Tibial nerve (tissue), 4 donors: ENCODE measurements around the gene CRLF2. TPM values are rescaled to one million over a fixed set of nuclear protein-coding genes. Genes with fewer than 3 reads are reported as not detected.

Experiments
- DNase-seq, 2 donors: peaks; one replicate each; pipeline ENCODE4 v3.0.0-alpha.2; 2019; ENCODE audit warnings: low spot score in 2 of 2
- H3K27ac ChIP-seq, 4 donors: fragments of 200-600 bp; sonication (generic) in 3 of 4; one replicate each; pipeline ENCODE4 v1.5.1; 2017 to 2019; ENCODE audit warnings: mild to moderate bottlenecking in 1 of 4
- H3K27me3 ChIP-seq, 2 donors: fragments of 200-600 bp; sonication (generic) in 1 of 2; one replicate each; pipeline versions ENCODE4 v1.5.1 to v1.6.0; 2017 to 2019
- H3K36me3 ChIP-seq, 3 donors: fragments of 200-600 bp; sonication (generic); one replicate each; pipeline ENCODE4 v1.5.1; 2018 to 2019
- H3K4me1 ChIP-seq, 4 donors: fragments of 200-600 bp; sonication (generic) in 3 of 4; one replicate each; pipeline ENCODE4 v1.5.1; 2017 to 2019
- H3K4me3 ChIP-seq, 4 donors: fragments of 200-600 bp; sonication (generic) in 3 of 4; one replicate each; pipeline ENCODE4 v1.5.1; 2017 to 2019; ENCODE audit warnings: mild to moderate bottlenecking in 1 of 4, moderate library complexity in 1 of 4
- H3K9me3 ChIP-seq, 4 donors: fragments of 200-600 bp; sonication (generic) in 3 of 4; one replicate each; pipeline ENCODE4 v1.5.1; 2017 to 2019
- EP300 ChIP-seq, 2 donors: sonication (generic); formaldehyde crosslinking; IDR thresholded peaks; one replicate each; pipeline ENCODE4 v1.6.1; 2017; ENCODE audit warnings: antibody characterized with exemption in 2 of 2, mild to moderate bottlenecking in 1 of 2
- POLR2A ChIP-seq, 2 donors: fragments of 450-650 bp; IDR thresholded peaks; one replicate each; pipeline ENCODE4 v1.6.1; 2017; ENCODE audit warnings: antibody characterized with exemption in 2 of 2, mild to moderate bottlenecking in 2 of 2, moderate library complexity in 2 of 2
- WGBS, 2 donors: methylation state at CpG; one replicate each; pipeline ENCODE4 v1.1.5; 2018; 5-methylcytosine and 5-hydroxymethylcytosine counted together
- total RNA-seq, 4 donors: library from RNA; depleted of rRNA; stranded (reverse); fragments of >200 nt; gene quantifications; one replicate each; pipeline ENCODE4 v1.1.0, GENCODE V29; 2016
- TF ChIP-seq, protein P1 (sequence below), 5 experiments: fragments of 200-600 bp in 3 of 5; fragments of 450-650 bp in 2 of 5; sonication (generic) in 3 of 5; IDR thresholded peaks; one replicate each; pipeline ENCODE4 v1.5.1; 2016 to 2019; ENCODE audit warnings: antibody characterized with exemption in 5 of 5, mild to moderate bottlenecking in 3 of 5, moderate library complexity in 2 of 5

The CRLF2 gene
- total RNA-seq, 4 donors from 2014 or later: 0.44 to 3.1 (median 0.84) TPM; not detected in 1

DNA sequence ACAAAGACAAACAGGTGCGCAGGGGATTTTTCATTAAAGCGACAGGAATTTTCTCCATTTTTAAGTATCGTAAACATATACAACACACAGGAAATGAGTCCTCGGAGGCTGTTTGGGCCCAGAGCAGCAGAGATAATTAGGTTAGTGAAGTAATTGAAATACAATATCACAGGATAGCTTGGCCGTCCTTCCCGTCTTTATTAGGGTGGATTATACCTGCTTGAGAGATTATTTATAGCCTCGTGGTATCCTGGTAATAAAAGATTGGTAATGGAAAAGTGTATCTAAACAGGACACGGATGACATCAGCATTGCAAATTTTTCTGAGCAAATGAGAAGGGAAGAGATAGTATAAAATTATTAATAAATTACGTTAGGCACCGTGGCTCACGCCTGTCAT is 68.2 kb downstream of the CRLF2 start:
- Histone ChIP-seq H3K27ac (no peak overlapping the region), H3K9me3 (peaks cover 0 to 3% (median 0%) of the 10 kb centered on the region in 4 donors), H3K27me3 (no peaks in the 10 kb centered on the region), H3K4me1 (no peaks in the 10 kb centered on the region), H3K36me3 (no peaks in the 10 kb centered on the region), H3K4me3 (no peak overlapping the region)
- WGBS, 2 donors: 45% methylated on average over 11 of the region's 11 CpGs
- no peak for DNase-seq
- TF ChIP-seq EP300 (IDR thresholded peaks at IDR 0.05): no peak
- no peak for TF ChIP-seq POLR2A (IDR thresholded peaks at IDR 0.05)
- TF ChIP-seq, protein P1, sequence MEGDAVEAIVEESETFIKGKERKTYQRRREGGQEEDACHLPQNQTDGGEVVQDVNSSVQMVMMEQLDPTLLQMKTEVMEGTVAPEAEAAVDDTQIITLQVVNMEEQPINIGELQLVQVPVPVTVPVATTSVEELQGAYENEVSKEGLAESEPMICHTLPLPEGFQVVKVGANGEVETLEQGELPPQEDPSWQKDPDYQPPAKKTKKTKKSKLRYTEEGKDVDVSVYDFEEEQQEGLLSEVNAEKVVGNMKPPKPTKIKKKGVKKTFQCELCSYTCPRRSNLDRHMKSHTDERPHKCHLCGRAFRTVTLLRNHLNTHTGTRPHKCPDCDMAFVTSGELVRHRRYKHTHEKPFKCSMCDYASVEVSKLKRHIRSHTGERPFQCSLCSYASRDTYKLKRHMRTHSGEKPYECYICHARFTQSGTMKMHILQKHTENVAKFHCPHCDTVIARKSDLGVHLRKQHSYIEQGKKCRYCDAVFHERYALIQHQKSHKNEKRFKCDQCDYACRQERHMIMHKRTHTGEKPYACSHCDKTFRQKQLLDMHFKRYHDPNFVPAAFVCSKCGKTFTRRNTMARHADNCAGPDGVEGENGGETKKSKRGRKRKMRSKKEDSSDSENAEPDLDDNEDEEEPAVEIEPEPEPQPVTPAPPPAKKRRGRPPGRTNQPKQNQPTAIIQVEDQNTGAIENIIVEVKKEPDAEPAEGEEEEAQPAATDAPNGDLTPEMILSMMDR (IDR thresholded peaks at IDR 0.05): no peak

Other genes starting within 250 kb of the CRLF2 start
- gene CSF2RA, start 56.2 kb upstream of the CRLF2 start, total RNA-seq: 10 to 100 TPM in 1 of 4 donors, 1 to 10 TPM in 3; 6.9 to 12.0 (median 9.2) TPM
- 10 to 100 TPM in 1 of 4 donors, 1 to 10 TPM in 3; 3.3 to 17.7 (median 6.3) TPM for gene IL3RA, start 124.1 kb upstream of the CRLF2 start, total RNA-seq
- 100 to 1,000 TPM; 220 to 291 (median 250) TPM for gene SLC25A6, start 179.5 kb upstream of the CRLF2 start, total RNA-seq
- gene ASMTL, start 240.3 kb upstream of the CRLF2 start, total RNA-seq: 10 to 100 TPM; 25.1 to 47.2 (median 43.3) TPM